SK-N-SH (cell line): Measurements from ENCODE around the gene NHP2. TPM values are rescaled to one million over a fixed set of nuclear protein-coding genes. Genes with fewer than 3 reads are reported as not detected.

Source experiments
- CTCF ChIA-PET: fragments of 300-600, 350-600 bp; formaldehyde crosslinking; extraction: SDS; loops from one replicate; lab custom pipeline; 2021; lab: Yijun Ruan, JAX
- POLR2A ChIA-PET: fragments of 350-600 bp; sonication (Branson Sonifier 250); formaldehyde crosslinking; extraction: SDS; loops from one replicate; lab custom pipeline; 2020; ENCODE audit warnings: antibody characterized with exemption, inconsistent platforms; lab: Yijun Ruan, JAX
- DNase-seq: peaks from one replicate; pipeline ENCODE4 v3.0.0; 2012
- H2AFZ ChIP-seq: fragments of 200-600 bp; sonication (generic); 2 replicates; pipeline ENCODE4 v1.8.1; 2016; ENCODE audit warnings: antibody characterized with exemption, mild to moderate bottlenecking, low read depth
- H3F3A ChIP-seq: fragments of 200-600 bp; sonication (generic); replicated peaks from 2 replicates; pipeline ENCODE3; 2016; ENCODE audit warnings: antibody characterized with exemption, mild to moderate bottlenecking; ENCODE audit not compliant: insufficient read depth
- H3K27ac ChIP-seq, 2 experiments: fragments of 200-500 bp in 1 of 2; fragments of 200-600 bp in 1 of 2; sonication (Bioruptor generic) in 1 of 2; sonication (generic), shearing (Covaris generic) in 1 of 2; 2 replicates each; pipeline versions ENCODE4 v1.5.1 to v1.6.1; 2014 to 2016; ENCODE audit warnings: low read depth in 2 of 2, inconsistent platforms in 1 of 2, low read length in 1 of 2, mild to moderate bottlenecking in 1 of 2, mixed read lengths in 1 of 2
- H3K27me3 ChIP-seq: fragments of 200-600 bp; sonication (generic), shearing (Covaris generic); 2 replicates; pipeline ENCODE4 v1.6.1; 2016; ENCODE audit warnings: mixed run types; ENCODE audit not compliant: insufficient read depth
- H3K36me3 ChIP-seq, 2 experiments: fragments of 200-500 bp in 1 of 2; fragments of 200-600 bp in 1 of 2; sonication (Bioruptor generic) in 1 of 2; sonication (generic) in 1 of 2; replicated peaks in 1 of 2; 2 replicates each; pipeline versions ENCODE3 to v1.5.1; 2014 to 2016; ENCODE audit warnings: low read length in 1 of 2, mild to moderate bottlenecking in 1 of 2; ENCODE audit not compliant: insufficient read depth in 2 of 2, control insufficient read depth in 1 of 2
- H3K4me1 ChIP-seq, 2 experiments: fragments of 200-500 bp in 1 of 2; fragments of 200-600 bp in 1 of 2; sonication (Bioruptor generic) in 1 of 2; sonication (generic), shearing (Covaris generic) in 1 of 2; 2 replicates each; pipeline versions ENCODE4 v1.5.1 to v1.6.1; 2014 to 2016; ENCODE audit warnings: low read depth in 1 of 2, low read length in 1 of 2, mixed run types in 1 of 2; ENCODE audit not compliant: insufficient read depth in 2 of 2, control insufficient read depth in 1 of 2
- H3K4me2 ChIP-seq: fragments of 200-600 bp; sonication (generic), shearing (Covaris generic); 2 replicates; pipeline ENCODE4 v1.6.1; 2017; ENCODE audit warnings: mixed run types
- H3K4me3 ChIP-seq, 2 experiments: fragments of 200-500 bp in 1 of 2; fragments of 200-600 bp in 1 of 2; sonication (Bioruptor generic) in 1 of 2; sonication (generic), shearing (Covaris generic) in 1 of 2; 2 replicates each; pipeline versions ENCODE4 v1.5.1 to v1.8.1; 2014 to 2016; ENCODE audit warnings: low read depth in 2 of 2, inconsistent platforms in 1 of 2, low read length in 1 of 2, mild to moderate bottlenecking in 1 of 2, mixed read lengths in 1 of 2, moderate library complexity in 1 of 2
- H3K79me2 ChIP-seq: fragments of 200-600 bp; sonication (generic); 2 replicates; pipeline ENCODE4 v1.8.1; 2017; ENCODE audit warnings: mild to moderate bottlenecking; ENCODE audit not compliant: insufficient read depth
- H3K9ac ChIP-seq: fragments of 200-600 bp; sonication (generic); 2 replicates; pipeline ENCODE4 v1.6.1; 2017; ENCODE audit warnings: mixed run types
- H3K9me2 ChIP-seq: fragments of 200-600 bp; sonication (generic); 2 replicates; pipeline ENCODE4 v1.6.1; 2017; ENCODE audit warnings: mixed run types
- H3K9me3 ChIP-seq: fragments of 200-600 bp; sonication (generic); 2 replicates; pipeline ENCODE4 v1.6.1; 2017; ENCODE audit warnings: mixed run types, mild to moderate bottlenecking, moderate library complexity
- H4K20me1 ChIP-seq: fragments of 200-600 bp; sonication (generic); 2 replicates; pipeline ENCODE4 v1.6.1; 2017; ENCODE audit warnings: mild to moderate bottlenecking, mixed run types; ENCODE audit not compliant: insufficient read depth
- CTCF ChIP-seq: fragments of 200-600 bp; sonication (generic); IDR thresholded peaks from 2 replicates; pipeline ENCODE4 v1.6.1; 2017; ENCODE audit warnings: antibody characterized with exemption, mild to moderate bottlenecking, moderate library complexity
- ELF1 ChIP-seq: IDR thresholded peaks from 2 replicates; pipeline ENCODE4 v1.4.0; 2012
- FOXM1 ChIP-seq: IDR thresholded peaks from 2 replicates; pipeline ENCODE4 v1.4.0; 2012; ENCODE audit warnings: low read depth, mild to moderate bottlenecking
- GATA2 ChIP-seq: sonication (generic); formaldehyde crosslinking; IDR thresholded peaks from 2 replicates; pipeline ENCODE4 v1.5.0; 2020; ENCODE audit warnings: mild to moderate bottlenecking, missing genetic modification reagents
- MAX ChIP-seq: IDR thresholded peaks from 2 replicates; pipeline ENCODE4 v1.4.0; 2012; ENCODE audit warnings: low read depth
- NFIC ChIP-seq: IDR thresholded peaks from 2 replicates; pipeline ENCODE4 v1.4.0; 2012; ENCODE audit warnings: borderline replicate concordance
- REST ChIP-seq: IDR thresholded peaks from 2 replicates; pipeline ENCODE4 v1.6.1; 2012; ENCODE audit warnings: mild to moderate bottlenecking, low read depth, low read length, moderate library complexity
- RFX5 ChIP-seq: IDR thresholded peaks from 2 replicates; pipeline ENCODE4 v1.6.1; 2012; ENCODE audit warnings: mild to moderate bottlenecking, improper control_type of control experiment, low read length
- RXRA ChIP-seq: IDR thresholded peaks from 2 replicates; pipeline ENCODE4 v1.4.0; 2012; ENCODE audit warnings: low read depth, mild to moderate bottlenecking, borderline replicate concordance
- SIN3A ChIP-seq: IDR thresholded peaks from 2 replicates; pipeline ENCODE4 v1.6.1; 2012; ENCODE audit warnings: low read depth, mild to moderate bottlenecking, low read length, moderate library complexity, borderline replicate concordance
- TCF12 ChIP-seq: IDR thresholded peaks from 2 replicates; pipeline ENCODE4 v1.4.0; 2012
- WGBS: methylation state at CpG from one replicate; pipeline ENCODE4 v1.1.6; 2017; ENCODE audit warnings: low lambda C conversion rate; 5-methylcytosine and 5-hydroxymethylcytosine counted together
- polyA plus RNA-seq, 3 experiments: library from polyadenylated mRNA; depleted of rRNA; stranded (reverse); fragments of >200 nt; gene quantifications; 2 replicates each; pipeline ENCODE4 v1.2.3, GENCODE V29; 2012
- TF ChIP-seq, protein P1 (sequence below): IDR thresholded peaks from 2 replicates; pipeline ENCODE4 v1.4.0; 2012; ENCODE audit warnings: low read depth, borderline replicate concordance
- TF ChIP-seq, protein P2 (sequence below): fragments of 150-350 bp; IDR thresholded peaks from 2 replicates; pipeline ENCODE4 v1.6.1; 2017; ENCODE audit warnings: antibody characterized with exemption, low read length, low read depth, borderline replicate concordance
- TF ChIP-seq, protein P3 (sequence below): IDR thresholded peaks from 2 replicates; pipeline ENCODE4 v1.4.0; 2012; ENCODE audit warnings: low read depth, borderline replicate concordance

NHP2 gene
- polyA plus RNA-seq, 1 of the 3 experiments (the other 2 are of a cell fraction) = 455 TPM

DNA sequence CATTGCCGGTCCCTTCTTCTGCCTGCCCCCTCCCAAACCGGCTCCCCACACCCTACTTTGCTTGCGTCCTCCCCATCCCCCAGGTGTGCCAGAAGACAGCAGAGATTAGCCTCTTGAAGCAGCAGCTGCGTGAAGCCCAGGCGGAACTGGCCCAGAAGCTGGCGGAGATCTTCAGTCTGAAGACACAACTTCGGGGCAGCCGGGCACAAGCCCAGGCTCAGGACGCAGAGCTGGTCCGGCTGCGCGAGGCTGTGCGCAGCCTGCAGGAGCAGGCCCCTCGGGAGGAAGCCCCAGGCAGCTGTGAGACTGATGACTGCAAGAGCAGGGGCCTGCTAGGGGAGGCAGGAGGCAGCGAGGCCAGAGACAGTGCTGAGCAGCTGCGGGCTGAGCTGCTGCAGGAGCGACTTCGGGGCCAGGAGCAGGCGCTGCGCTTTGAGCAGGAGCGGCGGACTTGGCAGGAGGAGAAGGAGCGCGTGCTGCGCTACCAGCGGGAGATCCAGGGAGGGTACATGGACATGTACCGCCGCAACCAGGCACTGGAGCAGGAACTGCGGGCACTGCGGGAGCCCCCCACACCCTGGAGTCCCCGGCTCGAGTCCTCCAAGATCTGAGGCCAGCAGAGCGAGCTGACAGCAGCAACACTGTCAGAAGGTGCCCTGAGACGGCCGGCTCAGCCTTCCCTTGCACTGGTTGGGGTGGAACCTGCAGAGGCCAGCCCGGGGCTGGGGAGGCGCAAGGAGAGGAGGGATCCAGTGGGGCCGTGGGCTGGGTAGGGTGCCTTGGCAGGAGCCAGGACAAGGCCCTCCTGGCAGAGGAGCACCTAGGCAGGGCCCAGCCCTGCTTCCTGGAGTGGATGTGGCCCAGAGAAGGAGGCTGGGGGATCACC is 32.1 kb downstream of the NHP2 start:
- no peaks in the 10 kb centered on the region for H3F3A ChIP-seq
- DNase-seq = peak; percentile 57
- CTCF ChIA-PET = interaction anchor here (0.7 to 9.4 kb wide), 18 partner anchors 9 to 79 kb away, joined by 3 to 116 read pairs (median 7); partner anchors contain the start of genes NHP2 and RMND5B
- H3K27me3 ChIP-seq = no peaks in the 10 kb centered on the region
- 83% methylated on average over 28 of the region's 38 CpGs for WGBS
- no peaks in the 10 kb centered on the region for H3K9me2 ChIP-seq
- no peak overlapping the region for H3K9ac ChIP-seq
- no peaks in the 10 kb centered on the region for H3K36me3 ChIP-seq
- no peaks in the 10 kb centered on the region for H3K9me3 ChIP-seq
- POLR2A ChIA-PET = interaction anchor here (0.9 to 1.6 kb wide), 5 partner anchors 10 to 98 kb away, joined by 3 to 9 read pairs (median 5); partner anchors contain the start of genes HNRNPAB, NHP2 and RMND5B
- TF ChIP-seq, protein P1, sequence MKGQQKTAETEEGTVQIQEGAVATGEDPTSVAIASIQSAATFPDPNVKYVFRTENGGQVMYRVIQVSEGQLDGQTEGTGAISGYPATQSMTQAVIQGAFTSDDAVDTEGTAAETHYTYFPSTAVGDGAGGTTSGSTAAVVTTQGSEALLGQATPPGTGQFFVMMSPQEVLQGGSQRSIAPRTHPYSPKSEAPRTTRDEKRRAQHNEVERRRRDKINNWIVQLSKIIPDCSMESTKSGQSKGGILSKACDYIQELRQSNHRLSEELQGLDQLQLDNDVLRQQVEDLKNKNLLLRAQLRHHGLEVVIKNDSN = no peak
- no peak for TF ChIP-seq RFX5
- TF ChIP-seq RXRA = no peak
- no peak for TF ChIP-seq GATA2 (CRISPR knock-in tag)
- TF ChIP-seq ELF1 = no peak
- no peak for TF ChIP-seq FOXM1
- TF ChIP-seq, protein P2, sequence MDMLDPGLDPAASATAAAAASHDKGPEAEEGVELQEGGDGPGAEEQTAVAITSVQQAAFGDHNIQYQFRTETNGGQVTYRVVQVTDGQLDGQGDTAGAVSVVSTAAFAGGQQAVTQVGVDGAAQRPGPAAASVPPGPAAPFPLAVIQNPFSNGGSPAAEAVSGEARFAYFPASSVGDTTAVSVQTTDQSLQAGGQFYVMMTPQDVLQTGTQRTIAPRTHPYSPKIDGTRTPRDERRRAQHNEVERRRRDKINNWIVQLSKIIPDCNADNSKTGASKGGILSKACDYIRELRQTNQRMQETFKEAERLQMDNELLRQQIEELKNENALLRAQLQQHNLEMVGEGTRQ = no peak
- TF ChIP-seq REST = no peak
- TF ChIP-seq MAX = no peak
- TF ChIP-seq, protein P3, sequence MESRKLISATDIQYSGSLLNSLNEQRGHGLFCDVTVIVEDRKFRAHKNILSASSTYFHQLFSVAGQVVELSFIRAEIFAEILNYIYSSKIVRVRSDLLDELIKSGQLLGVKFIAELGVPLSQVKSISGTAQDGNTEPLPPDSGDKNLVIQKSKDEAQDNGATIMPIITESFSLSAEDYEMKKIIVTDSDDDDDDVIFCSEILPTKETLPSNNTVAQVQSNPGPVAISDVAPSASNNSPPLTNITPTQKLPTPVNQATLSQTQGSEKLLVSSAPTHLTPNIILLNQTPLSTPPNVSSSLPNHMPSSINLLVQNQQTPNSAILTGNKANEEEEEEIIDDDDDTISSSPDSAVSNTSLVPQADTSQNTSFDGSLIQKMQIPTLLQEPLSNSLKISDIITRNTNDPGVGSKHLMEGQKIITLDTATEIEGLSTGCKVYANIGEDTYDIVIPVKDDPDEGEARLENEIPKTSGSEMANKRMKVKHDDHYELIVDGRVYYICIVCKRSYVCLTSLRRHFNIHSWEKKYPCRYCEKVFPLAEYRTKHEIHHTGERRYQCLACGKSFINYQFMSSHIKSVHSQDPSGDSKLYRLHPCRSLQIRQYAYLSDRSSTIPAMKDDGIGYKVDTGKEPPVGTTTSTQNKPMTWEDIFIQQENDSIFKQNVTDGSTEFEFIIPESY = no peak
- no peak for TF ChIP-seq NFIC
- no peak for TF ChIP-seq TCF12
- no peak for TF ChIP-seq SIN3A
- no peak for TF ChIP-seq CTCF
- peaks cover 0 to 29% of the 10 kb centered on the region in 2 experiments; a peak in 1 of 4 replicates for H3K4me1 ChIP-seq
- no peaks in the 10 kb centered on the region for H4K20me1 ChIP-seq
- H3K27ac ChIP-seq = peak overlapping the region in 1 of 2 experiments; percentile 58; a peak in 1 of 4 replicates
- no peak overlapping the region for H2AFZ ChIP-seq
- peak overlapping the region in 1 of 2 experiments; percentile 12; a peak in 1 of 4 replicates for H3K4me3 ChIP-seq
- no peaks in the 10 kb centered on the region for H3K79me2 ChIP-seq
- H3K4me2 ChIP-seq = no peak overlapping the region
